HG03066 (cell line): Measurements from ENCODE around the gene HYCC2.
A peak's percentile ranks its signal among the peaks of the same experiment; 100 is the strongest.
"Not testable (repeated sequence)": the region's sequence is repeated elsewhere in the genome, so short reads cannot be mapped to it uniquely, and the experiment has no call there.

Source experiments
- ATAC-seq: cut with Tn5 transposase; IDR thresholded peaks from one replicate; pipeline ENCODE4 v1.9.1; 2021; ENCODE audit warnings: low read depth; ENCODE audit not compliant: unreplicated experiment

The HYCC2 gene

GRCh38 chr2:201071479-201072200, at the start of gene HYCC2, which contains the start of gene NDUFB3:
HYCC2 (minus strand) TSS chr2:201071671; CDS start chr2:201024009, 47,662 bp downstream.
NDUFB3 (plus strand) TSS chr2:201072001; CDS start chr2:201078883, 6,882 bp downstream.
- ATAC-seq: peak; percentile 98

- no peak for ATAC-seq
These were observed 47.7 kb upstream of the HYCC2 start for GRCh38 chr2:201118961-201119854.

GRCh38 chr2:201118121-201118960, 46.9 kb upstream of the HYCC2 start:
- peak; percentile 47 for ATAC-seq

- not testable (repeated sequence) for ATAC-seq
These were observed 46.2 kb upstream of the HYCC2 start for GRCh38 chr2:201117735-201118094.

- ATAC-seq: no peak
These were observed 45.7 kb upstream of the HYCC2 start for GRCh38 chr2:201116959-201117734.

- ATAC-seq: peak; percentile 33
These were observed 44.9 kb upstream of the HYCC2 start, which contains the start of gene CFLAR for GRCh38 chr2:201116115-201116958. CFLAR (plus strand) TSS chr2:201116164; CDS start chr2:201129866, 13,702 bp downstream.

- ATAC-seq: no peak
These were observed 43.4 kb upstream of the HYCC2 start for GRCh38 chr2:201114846-201115245.

- no peak for ATAC-seq
These were observed 42.9 kb upstream of the HYCC2 start for GRCh38 chr2:201114350-201114749.

GRCh38 chr2:201111096-201111495, 39.6 kb upstream of the HYCC2 start:
- no peak for ATAC-seq

GRCh38 chr2:201110615-201111014, 39.1 kb upstream of the HYCC2 start:
- ATAC-seq: no peak

- no peak for ATAC-seq
These were observed 37.7 kb upstream of the HYCC2 start for GRCh38 chr2:201109186-201109585.

- no peak for ATAC-seq
These were observed 36.9 kb upstream of the HYCC2 start for GRCh38 chr2:201108341-201108740.

- no peak for ATAC-seq
These were observed 36.2 kb upstream of the HYCC2 start for GRCh38 chr2:201107624-201108023.

GRCh38 chr2:201105759-201106158, 34.3 kb upstream of the HYCC2 start:
- ATAC-seq: no peak

- no peak for ATAC-seq
These were observed 29.0 kb upstream of the HYCC2 start for GRCh38 chr2:201100497-201100896.

GRCh38 chr2:201093573-201093972, 22.1 kb upstream of the HYCC2 start:
- ATAC-seq: no peak

- no peak for ATAC-seq
These were observed 19.1 kb upstream of the HYCC2 start for GRCh38 chr2:201090574-201090973.

GRCh38 chr2:201084863-201085262, 13.4 kb upstream of the HYCC2 start:
- no peak for ATAC-seq

GRCh38 chr2:201074996-201075395, 3.5 kb upstream of the HYCC2 start:
- no peak for ATAC-seq
